BJ (cell line): Measurements from ENCODE around the gene UCKL1. TPM values are rescaled to one million over a fixed set of nuclear protein-coding genes. Genes with fewer than 3 reads are reported as not detected.
A peak's percentile ranks its signal among the peaks of the same experiment; 100 is the strongest.

ENCODE experiments used
- CTCF ChIA-PET: fragments of 350-600 bp; formaldehyde crosslinking; extraction: SDS; loops from one replicate; lab custom pipeline; 2021; ENCODE audit warnings: antibody characterized with exemption, inconsistent platforms; lab: Yijun Ruan, JAX
- POLR2A ChIA-PET: fragments of 300-600 bp; sonication (Branson Sonifier 250); formaldehyde crosslinking; extraction: SDS; loops from one replicate; lab custom pipeline; 2021; ENCODE audit warnings: antibody characterized with exemption; lab: Charles Lee
- DNase-seq: peaks from one replicate; pipeline ENCODE4 v3.0.0-alpha.2; 2011; ENCODE audit warnings: low read depth
- H3K27me3 ChIP-seq: 2 replicates; pipeline ENCODE4 v1.6.0; 2011; ENCODE audit warnings: low read length; ENCODE audit not compliant: control insufficient read depth, insufficient read depth
- H3K36me3 ChIP-seq: 2 replicates; pipeline ENCODE4 v1.5.1; 2011; ENCODE audit warnings: low read length; ENCODE audit not compliant: control insufficient read depth, insufficient read depth
- H3K4me3 ChIP-seq: 2 replicates; pipeline ENCODE4 v1.5.1; 2011; ENCODE audit warnings: low read depth, mild to moderate bottlenecking, control low read depth, low read length
- polyA plus RNA-seq: library from polyadenylated mRNA; depleted of rRNA; stranded (reverse); fragments of >200 nt; gene quantifications from 2 replicates; pipeline ENCODE4 v1.2.3, GENCODE V29; 2011
- TF ChIP-seq, protein P1 (sequence below): IDR thresholded peaks from 2 replicates; pipeline ENCODE4 v1.5.1; 2011; ENCODE audit warnings: low read depth, mild to moderate bottlenecking, control low read depth, inconsistent platforms, low read length, moderate library complexity; ENCODE audit not compliant: insufficient read depth

UCKL1 gene
- polyA plus RNA-seq, 1 experiment: 40.1 TPM

DNA sequence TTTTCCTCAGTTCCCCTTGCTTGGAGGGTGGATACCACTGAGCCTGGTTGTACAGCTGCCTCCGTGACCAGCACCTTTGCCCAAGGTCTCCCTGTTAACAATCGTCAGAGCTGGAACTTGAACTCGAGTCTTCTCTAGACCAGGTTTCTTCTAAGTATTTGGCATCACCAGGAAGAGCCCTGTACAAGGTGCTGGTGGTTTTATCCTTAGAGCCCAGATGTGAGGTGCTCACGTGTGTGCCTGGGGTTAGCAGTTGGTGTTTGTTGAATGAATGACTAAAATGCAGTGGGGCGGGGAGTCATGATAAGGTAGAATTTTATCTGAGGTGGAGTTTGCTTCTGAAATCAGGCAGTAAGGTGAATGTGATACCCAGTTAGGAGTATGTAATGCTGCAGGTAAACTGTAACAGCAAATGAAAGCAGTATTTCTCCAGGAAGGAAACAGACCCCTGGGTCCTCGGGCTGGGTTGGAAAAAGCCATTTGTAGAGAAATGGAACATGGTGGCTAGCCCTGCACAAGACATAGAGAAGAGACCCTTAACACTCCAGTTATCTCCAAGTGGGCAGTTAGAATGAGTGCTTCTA lies 58.1 kb downstream of the UCKL1 start:
- ChIA-PET POLR2A (no interaction called here), CTCF (interaction anchor here (1.2 kb wide), 1 partner anchor 20 kb away, joined by 3 read pairs; no protein-coding TSS in a partner anchor)

GRCh38 chr20:63896264-63897105 lies 59.7 kb downstream of the UCKL1 start:
- no peak for DNase-seq
- POLR2A ChIA-PET: interaction anchor here (0.7 kb wide), 1 partner anchor 111 kb away, joined by 3 read pairs; no protein-coding TSS in a partner anchor
- Histone ChIP-seq H3K36me3 (peaks cover 5% of the 10 kb centered on the region), H3K4me3 (peak overlapping the region; percentile 60), H3K27me3 (no peaks in the 10 kb centered on the region)
- TF ChIP-seq, protein P1, sequence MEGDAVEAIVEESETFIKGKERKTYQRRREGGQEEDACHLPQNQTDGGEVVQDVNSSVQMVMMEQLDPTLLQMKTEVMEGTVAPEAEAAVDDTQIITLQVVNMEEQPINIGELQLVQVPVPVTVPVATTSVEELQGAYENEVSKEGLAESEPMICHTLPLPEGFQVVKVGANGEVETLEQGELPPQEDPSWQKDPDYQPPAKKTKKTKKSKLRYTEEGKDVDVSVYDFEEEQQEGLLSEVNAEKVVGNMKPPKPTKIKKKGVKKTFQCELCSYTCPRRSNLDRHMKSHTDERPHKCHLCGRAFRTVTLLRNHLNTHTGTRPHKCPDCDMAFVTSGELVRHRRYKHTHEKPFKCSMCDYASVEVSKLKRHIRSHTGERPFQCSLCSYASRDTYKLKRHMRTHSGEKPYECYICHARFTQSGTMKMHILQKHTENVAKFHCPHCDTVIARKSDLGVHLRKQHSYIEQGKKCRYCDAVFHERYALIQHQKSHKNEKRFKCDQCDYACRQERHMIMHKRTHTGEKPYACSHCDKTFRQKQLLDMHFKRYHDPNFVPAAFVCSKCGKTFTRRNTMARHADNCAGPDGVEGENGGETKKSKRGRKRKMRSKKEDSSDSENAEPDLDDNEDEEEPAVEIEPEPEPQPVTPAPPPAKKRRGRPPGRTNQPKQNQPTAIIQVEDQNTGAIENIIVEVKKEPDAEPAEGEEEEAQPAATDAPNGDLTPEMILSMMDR: no peak
- CTCF ChIA-PET: interaction anchor here (0.8 to 2.1 kb wide), 6 partner anchors 10 to 77 kb away, joined by 3 to 7 read pairs (median 4); partner anchors contain the start of gene TPD52L2

More for the DNA sequence above, 58.1 kb downstream of the UCKL1 start:
- Histone ChIP-seq H3K36me3 (peaks cover 1% of the 10 kb centered on the region; the same call in 1 of the 2 replicates), H3K4me3 (no peak overlapping the region), H3K27me3 (no peaks in the 10 kb centered on the region)
- no peak for DNase-seq
- TF ChIP-seq, protein P1: no peak

GRCh38 chr20:63895952-63896263 lies 60.3 kb downstream of the UCKL1 start:
- Histone ChIP-seq H3K36me3 (peaks cover 9% of the 10 kb centered on the region), H3K4me3 (peak overlapping the region; percentile 60), H3K27me3 (no peaks in the 10 kb centered on the region)
- ChIA-PET POLR2A (no interaction called here), CTCF (interaction anchor here (1.3 to 2.1 kb wide), 4 partner anchors 11 to 78 kb away, joined by 3 to 7 read pairs (median 5); partner anchors contain the start of gene TPD52L2)
- TF ChIP-seq, protein P1: no peak
- no peak for DNase-seq

GRCh38 chr20:63895202-63895951 lies 60.8 kb downstream of the UCKL1 start:
- Histone ChIP-seq H3K4me3 (peak overlapping the region; percentile 60), H3K27me3 (no peaks in the 10 kb centered on the region), H3K36me3 (peaks cover 12% of the 10 kb centered on the region)
- CTCF ChIA-PET: interaction anchor here (1.1 to 2.1 kb wide), 5 partner anchors 11 to 79 kb away, joined by 3 to 7 read pairs (median 4); partner anchors contain the start of gene TPD52L2
- TF ChIP-seq, protein P1: no peak
- POLR2A ChIA-PET: no interaction called here
- DNase-seq: no peak
